ENCODE results near the gene AKNAD1. TPM values are rescaled to one million over a fixed set of nuclear protein-coding genes. Genes with fewer than 3 reads are reported as not detected.

AKNAD1 gene
- total and polyA plus RNA-seq, 2 of the 8 experiments (the other 6 are each of a cell fraction or from before 2014, with no cell fraction given) = not detected

GRCh38 chr1:108817016-108817415 is 39.9 kb downstream of the AKNAD1 start:
- Histone ChIP-seq H2BK20ac (ENCODE audit: low read length) (no peak overlapping the region), H2BK12ac (ENCODE audit: low read depth, low read length) (0 out of 2 replicates have a peak overlapping the region, but pooled peaks have one; percentile 81), H3K4ac (replicated peaks; ENCODE audit: insufficient read length, low read depth, low read length) (no peak overlapping the region), H4K8ac (ENCODE audit: extremely low read depth, insufficient read depth, low read length) (no peak overlapping the region), H2BK15ac (ENCODE audit: low read length) (peak overlapping the region; percentile 81; the same call in 1 of the 2 replicates), H4K5ac (ENCODE audit: insufficient read length, low read depth, low read length) (peak overlapping the region; percentile 58), H3K27me3 (replicated peaks in 1 of 4; ENCODE audit: control insufficient read depth in 3 of 4, extremely low read depth in 1 of 4, insufficient read depth in 3 of 4, low read length in 3 of 4) (no peaks in the 10 kb centered on the region), H2AK5ac (ENCODE audit: low read depth, low read length) (no peak overlapping the region), H3K23ac (ENCODE audit: insufficient read length) (no peak overlapping the region), H3K9me3 (ENCODE audit: insufficient read depth in 2 of 2, low read depth in 1 of 2, low read length in 1 of 2) (no peaks in the 10 kb centered on the region), H2BK120ac (replicated peaks; ENCODE audit: low read depth, low read length) (peak overlapping the region; percentile 26), H3K79me2 (ENCODE audit: control insufficient read depth in 1 of 2, insufficient read depth in 2 of 2, low read length in 2 of 2) (no peaks in the 10 kb centered on the region), H3K4me3 (ENCODE audit: extremely low read depth in 1 of 4, insufficient read depth in 2 of 4, low read depth in 3 of 4, low read length in 4 of 4) (no peak overlapping the region), H2AFZ (ENCODE audit: low read length) (peak overlapping the region; percentile 79), H3K9ac (replicated peaks in 1 of 4; ENCODE audit: extremely low read depth in 1 of 4, low read depth in 3 of 4, low read length in 3 of 4) (peak overlapping the region in 2 of 4 experiments; percentile 14 to 31; a peak in 2 of 7 replicates), H3K18ac (ENCODE audit: extremely low read depth, low read length) (no peak overlapping the region), H3K14ac (ENCODE audit: insufficient read length) (no peak overlapping the region), H3K79me1 (ENCODE audit: low read depth, low read length) (no peaks in the 10 kb centered on the region), H3K27ac (ENCODE audit: low read depth, low read length) (no peak overlapping the region), H4K91ac (replicated peaks; ENCODE audit: insufficient read length, low read length) (peak overlapping the region; percentile 94), H3K23me2 (ENCODE audit: low read depth, low read length) (no peaks in the 10 kb centered on the region), H3K56ac (replicated peaks; ENCODE audit: insufficient read length, low read depth, low read length) (no peak overlapping the region), H2BK5ac (ENCODE audit: low read depth, low read length) (no peak overlapping the region; the same call in 1 of the 2 replicates), H3K36me3 (ENCODE audit: control insufficient read depth in 2 of 4, insufficient read depth in 4 of 4, low read length in 3 of 4) (no peaks in the 10 kb centered on the region), H3K4me2 (ENCODE audit: insufficient read depth in 1 of 2, low read depth in 2 of 2, low read length in 2 of 2) (0 out of 4 replicates have a peak overlapping the region, but pooled peaks of 1 of the 2 experiments have one; percentile 10), H3K4me1 (replicated peaks in 1 of 4; ENCODE audit: control insufficient read depth in 3 of 4, insufficient read depth in 4 of 4, low read length in 3 of 4) (peaks cover 0 to 25% (median 5%) of the 10 kb centered on the region in 4 experiments; a peak in 4 of 7 replicates), H4K20me1 (replicated peaks in 1 of 2; ENCODE audit: control insufficient read depth in 1 of 2, insufficient read depth in 2 of 2, low read length in 2 of 2) (no peaks in the 10 kb centered on the region)
- WGBS, 2 experiments (ENCODE audit: extremely low coverage in 1 of 2, insufficient coverage in 1 of 2, insufficient read length in 1 of 2, insufficient replicate concordance in 2 of 2, low coverage in 1 of 2, low lambda C conversion rate in 2 of 2, missing lambda C conversion rate in 1 of 2) = 90% methylated on average over 8 of the region's 8 CpGs; no CpG with 5 or more reads in 1 of the 2 experiments
- TF ChIP-seq TAF1 (IDR thresholded peaks at IDR 0.05; ENCODE audit: low read depth, low read length) (0 out of 2 replicates have a peak, but pooled peaks have one; percentile 5), BRCA1 (IDR thresholded peaks at IDR 0.05; ENCODE audit: low read depth, low read length) (no peak), NRF1 (IDR thresholded peaks at IDR 0.05; ENCODE audit: low read depth, low read length) (no peak)
- FAIRE-seq (no peak), DNase-seq (ENCODE audit: low read depth in 1 of 2, low spot score in 2 of 2) (no peak)
- ChIA-PET POLR2A (ENCODE audit: partially characterized antibody) (interaction anchor here (0.9 to 1.0 kb wide), 2 partner anchors 60 to 67 kb away, joined by 3 read pairs; partner anchors contain the start of gene GPSM2), CTCF (ENCODE audit: partially characterized antibody) (interaction anchor here (0.8 to 1.2 kb wide), 4 partner anchors 12 to 81 kb away, joined by 3 read pairs; no protein-coding TSS in a partner anchor)
